Epithelial cell of esophagus (primary cell): ENCODE data around the gene LIN28A.
A peak's percentile ranks its signal among the peaks of the same experiment; 100 is the strongest.

ENCODE experiments used
- DNase-seq: peaks from one replicate; pipeline ENCODE4 v3.0.0; 2010; ENCODE audit warnings: low read depth
- H3K4me3 ChIP-seq: 2 replicates; pipeline ENCODE4 v1.5.1; 2011; ENCODE audit warnings: mild to moderate bottlenecking, low read length, control low read depth
- TF ChIP-seq, protein P1 (sequence below): IDR thresholded peaks from 2 replicates; pipeline ENCODE4 v1.5.1; 2011; ENCODE audit warnings: low read depth, mild to moderate bottlenecking, low read length, control low read depth, inconsistent platforms; ENCODE audit not compliant: insufficient read depth; ENCODE audit errors: missing control alignments

Gene LIN28A, protein sequence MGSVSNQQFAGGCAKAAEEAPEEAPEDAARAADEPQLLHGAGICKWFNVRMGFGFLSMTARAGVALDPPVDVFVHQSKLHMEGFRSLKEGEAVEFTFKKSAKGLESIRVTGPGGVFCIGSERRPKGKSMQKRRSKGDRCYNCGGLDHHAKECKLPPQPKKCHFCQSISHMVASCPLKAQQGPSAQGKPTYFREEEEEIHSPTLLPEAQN

DNA sequence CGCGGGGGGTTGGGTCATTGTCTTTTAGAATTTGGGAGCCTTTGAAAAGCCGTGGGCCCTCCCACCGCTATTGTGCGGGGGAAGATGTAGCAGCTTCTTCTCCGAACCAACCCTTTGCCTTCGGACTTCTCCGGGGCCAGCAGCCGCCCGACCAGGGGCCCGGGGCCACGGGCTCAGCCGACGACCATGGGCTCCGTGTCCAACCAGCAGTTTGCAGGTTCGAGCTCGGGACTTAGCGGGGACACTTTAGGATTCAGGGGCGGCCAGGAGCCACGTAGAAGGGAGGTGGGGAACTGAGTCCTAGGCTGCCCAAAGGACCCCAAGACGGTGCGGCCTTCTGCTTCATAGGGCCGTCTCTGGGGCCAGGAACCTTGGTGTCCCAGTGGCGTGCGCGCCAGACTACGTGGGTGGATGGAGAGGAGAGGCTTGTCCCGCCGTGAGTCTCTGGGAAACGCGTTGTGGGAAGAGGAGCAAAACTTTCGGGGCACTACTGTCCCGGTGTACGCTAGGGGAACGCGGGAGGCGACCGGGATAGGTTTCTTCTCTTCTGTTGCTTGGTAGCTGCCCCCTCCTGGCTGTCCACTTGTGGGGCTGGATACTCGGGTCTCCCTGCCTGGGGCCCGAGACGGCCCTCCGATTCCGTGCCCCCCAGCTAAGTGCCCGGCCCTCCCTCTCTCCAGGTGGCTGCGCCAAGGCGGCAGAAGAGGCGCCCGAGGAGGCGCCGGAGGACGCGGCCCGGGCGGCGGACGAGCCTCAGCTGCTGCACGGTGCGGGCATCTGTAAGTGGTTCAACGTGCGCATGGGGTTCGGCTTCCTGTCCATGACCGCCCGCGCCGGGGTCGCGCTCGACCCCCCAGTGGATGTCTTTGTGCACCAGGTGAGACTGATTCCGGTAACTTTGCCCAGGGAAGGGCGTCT is at the start of gene LIN28A:
TSS of gene LIN28A (plus strand) at position 112 of the 918 bp plus-strand sequence. CDS start at position 187, 75 bp downstream.
- H3K4me3 ChIP-seq = no peak within 1 kb of the TSS
- DNase-seq = no peak
- TF ChIP-seq, protein P1, sequence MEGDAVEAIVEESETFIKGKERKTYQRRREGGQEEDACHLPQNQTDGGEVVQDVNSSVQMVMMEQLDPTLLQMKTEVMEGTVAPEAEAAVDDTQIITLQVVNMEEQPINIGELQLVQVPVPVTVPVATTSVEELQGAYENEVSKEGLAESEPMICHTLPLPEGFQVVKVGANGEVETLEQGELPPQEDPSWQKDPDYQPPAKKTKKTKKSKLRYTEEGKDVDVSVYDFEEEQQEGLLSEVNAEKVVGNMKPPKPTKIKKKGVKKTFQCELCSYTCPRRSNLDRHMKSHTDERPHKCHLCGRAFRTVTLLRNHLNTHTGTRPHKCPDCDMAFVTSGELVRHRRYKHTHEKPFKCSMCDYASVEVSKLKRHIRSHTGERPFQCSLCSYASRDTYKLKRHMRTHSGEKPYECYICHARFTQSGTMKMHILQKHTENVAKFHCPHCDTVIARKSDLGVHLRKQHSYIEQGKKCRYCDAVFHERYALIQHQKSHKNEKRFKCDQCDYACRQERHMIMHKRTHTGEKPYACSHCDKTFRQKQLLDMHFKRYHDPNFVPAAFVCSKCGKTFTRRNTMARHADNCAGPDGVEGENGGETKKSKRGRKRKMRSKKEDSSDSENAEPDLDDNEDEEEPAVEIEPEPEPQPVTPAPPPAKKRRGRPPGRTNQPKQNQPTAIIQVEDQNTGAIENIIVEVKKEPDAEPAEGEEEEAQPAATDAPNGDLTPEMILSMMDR = no peak

DNA sequence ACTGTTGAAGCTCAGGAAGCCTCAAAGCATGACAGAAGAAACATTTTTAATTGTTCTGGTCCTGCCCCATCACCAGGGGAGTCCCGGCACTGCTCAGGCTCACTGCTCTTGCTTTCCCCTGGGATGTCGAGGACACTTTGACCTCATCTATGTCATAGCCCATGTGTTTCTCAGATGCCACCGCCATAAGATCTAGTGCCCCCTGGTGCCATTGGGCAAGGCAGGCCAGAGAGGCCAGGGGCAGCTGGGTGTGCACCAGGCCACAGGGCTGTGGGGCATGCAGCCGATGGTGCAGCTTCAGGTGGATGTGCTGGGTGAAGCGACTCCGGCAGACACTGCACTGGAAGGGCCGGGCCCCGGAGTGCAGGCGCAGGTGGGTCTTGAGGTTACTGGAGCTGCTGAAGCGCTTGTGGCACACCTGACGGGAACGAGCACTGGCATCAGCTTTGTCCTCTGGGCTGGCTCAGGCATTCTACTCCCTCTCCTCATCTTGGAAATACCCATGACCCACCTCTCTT is 49.0 kb upstream of the LIN28A start:
- H3K4me3 ChIP-seq = no peak overlapping the region
- TF ChIP-seq, protein P1 = no peak
- no peak for DNase-seq

DNA sequence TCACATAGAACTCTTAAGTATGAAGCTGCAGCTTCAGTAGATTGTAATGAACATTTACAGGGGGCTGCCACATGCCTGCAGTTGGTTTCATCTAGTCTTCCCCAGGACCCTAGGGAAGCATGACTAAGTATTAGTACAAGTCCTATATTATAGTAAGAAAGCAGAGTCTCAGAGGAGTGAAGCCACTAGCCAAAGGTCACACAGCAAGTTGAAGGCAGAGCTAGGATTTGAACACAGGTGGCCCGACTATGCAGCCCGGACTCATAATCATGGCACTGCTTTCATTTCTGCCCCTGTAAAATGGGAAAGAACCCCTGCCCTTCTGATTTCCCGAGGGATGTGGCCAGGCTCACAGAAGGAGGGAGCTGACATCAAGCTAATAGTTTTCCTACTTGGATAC is 48.3 kb upstream of the LIN28A start:
- no peak overlapping the region for H3K4me3 ChIP-seq
- TF ChIP-seq, protein P1 = no peak
- DNase-seq = no peak

DNA sequence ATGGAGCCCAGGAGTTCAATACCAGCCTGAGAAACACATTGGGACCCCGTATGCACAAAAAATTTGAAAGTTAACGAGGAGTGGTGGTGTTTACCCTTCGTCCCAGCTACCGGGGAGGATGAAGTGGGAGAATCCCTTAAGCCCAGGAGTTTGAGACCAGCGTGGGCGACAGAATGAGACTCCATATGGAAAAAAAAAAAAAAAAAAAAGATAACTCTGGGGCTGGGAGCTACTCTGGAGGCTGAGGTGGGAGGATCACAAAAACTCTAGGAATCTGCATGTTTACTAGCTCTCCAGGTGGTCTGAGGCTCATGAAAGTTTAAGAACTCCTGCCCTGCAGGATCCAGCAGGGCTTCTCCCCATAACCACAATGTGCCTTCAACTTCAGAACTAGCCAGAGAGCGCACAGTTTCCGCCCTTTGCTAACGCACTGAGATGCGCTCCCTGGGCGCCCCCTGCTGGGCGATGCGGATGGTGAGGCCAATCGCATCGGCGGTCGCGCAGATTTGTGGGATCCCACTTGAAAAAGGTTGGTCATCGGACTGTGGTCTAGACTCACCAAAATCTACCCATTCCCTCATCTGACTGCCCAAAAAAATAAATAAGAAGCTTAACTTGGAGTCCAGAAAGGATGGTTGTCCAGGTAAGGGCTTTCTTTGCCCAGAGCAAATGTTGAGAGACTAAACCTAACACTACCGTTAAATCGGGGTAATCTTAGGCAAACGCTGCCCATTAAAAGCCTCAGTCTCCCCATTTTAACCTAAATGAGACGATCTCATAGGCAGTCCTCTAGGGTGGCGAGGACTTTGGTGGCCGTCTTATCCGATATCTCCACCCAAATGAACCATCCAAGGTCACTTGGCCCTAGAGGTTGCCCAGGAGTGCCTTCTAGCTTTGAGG is 46.8 kb upstream of the LIN28A start:
- no peak overlapping the region for H3K4me3 ChIP-seq
- TF ChIP-seq, protein P1 = peak; percentile 97
- peak; percentile 69 for DNase-seq

DNA sequence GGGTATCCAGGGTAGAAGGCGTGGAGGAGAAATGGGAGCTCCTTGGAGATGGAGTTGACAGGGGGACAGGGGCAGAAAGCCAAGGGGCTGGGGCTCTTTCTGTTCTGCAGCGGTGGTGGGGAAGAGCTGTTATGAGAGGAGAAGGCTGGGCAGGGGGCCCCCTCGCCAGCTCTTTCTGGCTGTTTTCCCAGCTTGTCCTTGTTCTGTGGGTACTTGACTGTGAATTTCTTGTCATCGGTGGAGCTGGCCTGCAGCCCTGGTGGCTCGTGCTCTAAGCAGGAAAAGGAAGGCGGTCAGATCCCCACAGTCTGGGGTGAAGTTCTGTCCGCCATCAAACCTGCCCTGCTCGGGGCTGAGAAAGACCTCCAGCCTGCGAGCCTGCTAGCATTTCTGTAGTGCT is 45.7 kb upstream of the LIN28A start:
- H3K4me3 ChIP-seq = no peak overlapping the region
- DNase-seq = no peak
- TF ChIP-seq, protein P1 = no peak

DNA sequence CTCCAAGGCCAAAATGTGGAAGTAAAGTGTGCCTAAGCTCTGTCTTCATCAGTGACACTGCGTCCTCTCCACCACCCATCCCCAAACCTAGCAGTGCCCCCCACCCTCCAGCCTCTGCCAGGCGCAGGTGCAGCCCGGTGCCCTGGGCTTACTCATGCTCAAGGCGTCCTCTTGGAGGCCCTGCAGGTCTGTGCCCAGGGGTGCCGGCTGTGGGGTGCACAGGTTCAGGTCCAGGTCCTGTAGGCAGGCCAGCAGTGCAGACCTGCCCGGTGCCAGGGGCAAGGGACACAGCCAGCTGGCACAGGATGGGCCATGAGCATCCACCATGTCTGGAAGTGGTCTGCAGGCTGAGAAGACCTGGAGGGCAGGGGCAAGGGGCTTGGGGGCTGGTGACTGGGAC is 43.2 kb upstream of the LIN28A start:
- DNase-seq = no peak
- H3K4me3 ChIP-seq = no peak overlapping the region
- TF ChIP-seq, protein P1 = no peak
